AG20443 (cell line): ENCODE measurements around the gene NOS1AP.

Experiments
- DNase-seq: peaks from one replicate; pipeline ENCODE4 v3.0.0; 2012; ENCODE audit warnings: low spot score, mixed read lengths

NOS1AP gene

DNA sequence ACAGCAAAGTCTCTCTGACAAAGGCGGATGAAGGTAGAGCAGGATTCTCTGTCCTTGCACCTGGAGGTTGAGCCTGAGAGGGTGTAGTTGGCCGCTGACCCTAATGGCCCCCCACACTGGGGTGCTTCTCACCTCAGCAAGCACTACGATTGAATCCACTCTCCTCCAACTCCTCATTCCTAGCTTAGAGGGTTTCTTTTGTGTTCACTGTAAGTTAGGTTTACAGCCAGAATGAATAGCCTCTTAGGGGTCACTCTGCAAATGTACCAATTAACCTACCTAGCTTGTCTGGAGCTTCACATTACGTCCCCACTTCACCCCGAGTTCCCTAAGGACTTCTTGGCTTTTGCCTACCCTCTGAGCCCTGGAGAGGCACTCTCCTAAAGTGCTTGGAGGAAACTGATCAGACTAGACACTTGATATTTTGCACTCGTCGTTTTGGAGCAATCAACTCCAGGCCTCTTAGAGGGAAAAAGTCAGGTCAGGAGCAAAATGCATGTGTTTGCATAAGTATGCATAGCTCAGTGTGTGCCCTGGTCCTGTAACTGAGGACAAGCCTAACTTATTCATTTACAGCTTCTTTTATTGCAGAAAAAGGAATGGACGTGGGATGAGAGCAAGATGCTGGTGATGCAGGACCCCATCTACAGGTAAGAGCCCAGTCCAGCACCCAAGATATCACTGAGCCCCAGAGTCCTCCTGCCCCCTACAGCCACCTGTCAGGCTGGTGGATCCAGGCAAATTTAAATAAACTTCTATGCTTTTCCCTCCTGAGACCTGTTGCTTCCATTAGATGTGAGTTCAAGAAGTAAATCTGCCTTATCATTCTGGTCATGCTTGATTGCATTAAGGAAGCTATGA, 230.8 kb downstream of the NOS1AP start:
- no peak for DNase-seq

DNA sequence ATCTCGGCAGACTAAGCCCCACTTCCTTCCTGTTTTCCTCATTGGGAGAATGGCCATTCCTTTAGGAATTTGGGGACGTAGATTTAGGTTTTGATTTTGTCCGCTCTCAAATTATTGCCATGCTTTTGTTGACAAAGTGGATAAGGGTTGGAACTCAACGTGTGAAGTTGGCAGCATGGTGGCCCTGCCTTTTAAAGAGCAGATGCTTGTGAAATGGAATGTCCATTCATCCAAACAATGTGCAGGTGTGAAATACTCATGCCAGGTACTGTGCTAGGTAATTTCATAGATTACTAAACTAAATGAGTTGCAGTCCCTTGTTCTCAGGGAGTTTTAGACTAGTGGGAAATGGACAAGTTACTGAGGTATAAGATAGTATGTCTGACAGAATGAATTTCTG, 232.2 kb downstream of the NOS1AP start:
- no peak for DNase-seq

DNA sequence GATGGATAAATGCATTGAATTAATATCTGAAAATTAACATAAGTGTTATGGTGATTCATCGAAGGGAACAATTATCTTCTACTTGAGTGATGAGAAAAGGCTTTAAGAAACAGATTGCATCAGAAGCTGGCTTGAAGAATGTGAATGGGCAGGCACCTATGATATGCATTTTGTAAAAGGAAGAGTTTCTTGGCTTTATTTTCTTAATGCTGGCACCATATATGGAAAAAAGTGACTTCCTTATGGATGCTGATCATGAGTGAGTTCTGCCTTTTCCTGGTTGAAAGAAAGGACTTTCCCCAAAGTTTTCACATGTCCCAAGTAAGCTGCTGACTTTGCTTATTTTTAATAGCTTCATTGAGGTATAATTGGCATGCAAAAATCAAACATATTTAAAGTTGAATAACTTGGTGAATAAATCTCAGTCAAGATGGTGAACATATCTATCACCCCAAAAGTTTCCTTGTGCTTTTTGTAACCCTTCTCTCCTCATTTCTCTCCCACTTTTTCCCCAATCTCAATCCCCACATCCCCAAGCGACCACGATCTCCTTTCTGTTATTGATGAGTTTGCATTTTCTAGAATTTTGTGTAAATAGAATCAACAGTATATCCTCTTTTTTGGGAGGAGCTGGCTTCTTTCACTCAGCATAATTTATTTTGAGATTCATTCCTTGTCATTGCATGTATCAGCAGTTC, 233.0 kb downstream of the NOS1AP start:
- DNase-seq: no peak

DNA sequence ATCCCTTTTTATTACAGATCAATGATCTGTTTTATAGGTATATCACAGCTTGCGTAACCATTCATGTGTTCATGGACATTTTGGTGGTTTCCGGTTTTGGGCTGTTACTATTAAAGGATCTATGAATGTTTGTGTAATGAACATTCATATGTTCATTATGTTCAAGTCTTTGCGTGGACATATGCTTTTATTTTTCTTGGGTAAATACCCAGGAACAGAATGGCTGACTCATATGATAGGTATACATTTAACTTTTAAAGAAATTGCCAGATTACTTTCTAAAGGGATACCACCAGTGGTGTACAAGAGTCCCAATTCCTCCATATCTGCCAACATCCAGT, 233.5 kb downstream of the NOS1AP start:
- no peak for DNase-seq

DNA sequence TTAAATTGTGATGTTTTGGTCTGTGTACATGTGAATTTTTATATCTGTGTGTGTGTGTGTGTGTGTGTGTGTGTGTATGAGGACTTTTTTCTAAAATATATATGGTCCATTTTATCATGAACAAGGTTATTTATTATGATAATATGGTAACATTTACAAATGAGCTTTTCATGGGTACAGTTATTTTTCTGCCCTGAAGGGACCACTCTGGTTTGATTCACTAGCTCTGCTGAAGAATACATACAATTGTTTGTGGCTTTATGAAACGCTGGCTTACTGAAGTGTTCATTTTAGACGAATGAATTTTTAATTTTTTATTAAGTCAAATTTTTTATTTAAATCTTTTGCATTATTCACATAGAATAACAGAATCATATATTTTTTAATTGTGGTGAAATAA, 235.2 kb downstream of the NOS1AP start:
- DNase-seq: no peak

DNA sequence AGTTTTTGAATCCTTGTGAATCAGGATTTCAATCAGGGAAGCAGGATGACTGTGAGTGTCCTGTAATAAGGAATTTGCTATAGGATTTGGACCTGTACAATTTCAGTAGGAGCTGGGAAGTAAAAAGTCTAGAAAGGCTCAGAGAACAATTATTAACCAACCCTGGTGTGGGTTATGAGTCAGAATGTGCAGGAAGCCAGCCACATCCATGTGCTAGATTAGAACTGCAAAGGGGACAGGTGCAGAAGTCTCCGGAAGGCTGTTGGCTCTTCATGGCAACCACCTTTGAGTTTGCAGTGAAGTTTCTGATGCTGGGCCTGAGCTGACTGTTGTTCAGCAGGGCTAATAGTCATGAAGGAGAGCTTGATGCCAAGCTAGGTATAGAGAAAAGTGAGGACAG, 236.5 kb downstream of the NOS1AP start:
- DNase-seq: no peak

DNA sequence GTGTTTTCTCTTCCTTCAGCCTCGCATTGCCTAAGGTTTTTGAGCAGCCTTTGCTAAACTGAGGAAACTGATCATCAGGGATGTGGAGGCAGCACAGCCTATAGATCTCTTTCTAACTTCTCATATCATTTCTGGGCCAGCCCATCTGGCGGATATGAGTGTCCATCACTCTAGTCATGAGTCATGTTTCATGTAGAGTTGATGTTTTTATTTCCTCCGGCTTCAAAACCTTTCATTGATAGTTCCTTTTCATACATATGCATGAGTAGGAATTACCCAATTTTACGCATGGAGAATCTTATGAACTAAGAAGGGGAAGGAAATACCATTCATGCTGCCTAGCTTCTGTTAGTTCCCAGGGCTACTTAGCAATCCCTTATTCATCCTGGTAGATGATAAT, 240.8 kb downstream of the NOS1AP start:
- DNase-seq: no peak

DNA sequence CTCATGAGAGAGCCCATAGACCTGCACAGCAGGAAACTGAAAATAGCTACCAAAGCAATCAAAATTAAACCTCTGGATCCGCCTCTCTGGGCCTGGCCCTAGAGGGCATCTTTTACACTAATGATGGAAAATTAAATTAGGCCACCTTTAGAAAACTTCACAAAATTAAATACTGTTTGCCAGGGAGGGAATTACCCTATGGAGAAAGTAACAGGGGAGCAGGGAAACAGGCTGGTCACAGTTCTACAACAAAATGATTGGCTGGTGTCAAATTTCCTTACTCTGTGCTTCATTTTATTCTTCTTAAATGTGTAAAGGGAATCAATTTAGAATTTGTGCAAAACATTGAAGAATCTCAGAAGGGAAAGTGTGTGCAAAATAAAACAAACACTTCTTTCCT, 244.7 kb downstream of the NOS1AP start:
- no peak for DNase-seq

DNA sequence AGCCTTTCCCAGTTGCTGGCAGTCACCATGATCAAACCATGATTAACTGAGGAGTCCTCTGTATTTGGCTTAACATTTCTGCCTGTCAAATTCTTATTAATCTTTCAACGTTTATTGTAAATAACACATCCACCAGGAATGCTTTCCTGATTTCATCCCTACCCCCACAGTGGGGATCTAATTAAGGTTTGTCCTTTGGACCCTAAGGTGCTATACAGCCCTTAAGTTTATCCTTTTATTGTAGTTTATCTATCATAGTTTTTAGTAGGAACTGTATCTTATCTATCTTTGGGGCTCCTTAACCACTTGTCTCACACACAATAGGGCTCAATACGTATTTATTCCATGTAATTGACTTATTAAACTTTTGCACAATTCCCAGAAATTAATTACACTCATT, 246.2 kb downstream of the NOS1AP start:
- no peak for DNase-seq

DNA sequence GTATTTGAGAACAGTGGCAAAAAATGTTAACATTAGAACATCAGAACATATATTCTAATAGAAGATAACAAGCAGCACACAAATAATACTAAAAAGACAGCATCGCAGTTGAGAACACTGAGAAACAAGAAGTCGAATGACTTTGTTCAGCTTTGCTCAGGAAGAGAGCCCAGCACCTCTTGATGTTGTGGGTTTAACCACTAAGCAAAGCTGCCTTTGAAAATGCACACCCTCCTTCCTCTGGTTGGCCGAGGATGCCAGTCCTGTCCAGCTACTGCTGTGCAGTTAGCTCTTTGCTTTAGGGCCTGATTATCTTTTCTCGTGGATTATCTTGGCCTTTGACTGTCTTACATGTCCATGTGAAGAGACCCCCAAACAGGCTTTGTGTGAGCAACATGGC, 246.7 kb downstream of the NOS1AP start:
- DNase-seq: no peak

DNA sequence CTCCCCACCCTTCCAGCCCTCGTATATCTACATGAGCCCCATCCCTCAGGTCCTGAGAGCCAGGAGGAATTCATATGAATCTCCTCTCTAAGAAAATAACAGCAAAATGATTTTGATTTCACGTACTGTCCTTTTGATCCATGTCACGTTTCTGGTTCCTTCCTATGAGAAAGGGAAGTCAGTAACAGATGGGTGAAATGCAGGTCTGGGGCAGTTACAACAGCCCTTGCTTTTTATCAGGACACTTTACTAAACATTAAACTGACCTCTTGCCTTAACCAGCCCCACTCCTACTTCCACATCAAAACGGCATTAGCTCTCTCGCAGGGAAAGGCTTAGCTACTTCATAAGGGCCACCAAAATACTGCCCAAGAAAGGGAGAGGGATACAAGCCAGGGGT, 248.1 kb downstream of the NOS1AP start:
- DNase-seq: no peak

DNA sequence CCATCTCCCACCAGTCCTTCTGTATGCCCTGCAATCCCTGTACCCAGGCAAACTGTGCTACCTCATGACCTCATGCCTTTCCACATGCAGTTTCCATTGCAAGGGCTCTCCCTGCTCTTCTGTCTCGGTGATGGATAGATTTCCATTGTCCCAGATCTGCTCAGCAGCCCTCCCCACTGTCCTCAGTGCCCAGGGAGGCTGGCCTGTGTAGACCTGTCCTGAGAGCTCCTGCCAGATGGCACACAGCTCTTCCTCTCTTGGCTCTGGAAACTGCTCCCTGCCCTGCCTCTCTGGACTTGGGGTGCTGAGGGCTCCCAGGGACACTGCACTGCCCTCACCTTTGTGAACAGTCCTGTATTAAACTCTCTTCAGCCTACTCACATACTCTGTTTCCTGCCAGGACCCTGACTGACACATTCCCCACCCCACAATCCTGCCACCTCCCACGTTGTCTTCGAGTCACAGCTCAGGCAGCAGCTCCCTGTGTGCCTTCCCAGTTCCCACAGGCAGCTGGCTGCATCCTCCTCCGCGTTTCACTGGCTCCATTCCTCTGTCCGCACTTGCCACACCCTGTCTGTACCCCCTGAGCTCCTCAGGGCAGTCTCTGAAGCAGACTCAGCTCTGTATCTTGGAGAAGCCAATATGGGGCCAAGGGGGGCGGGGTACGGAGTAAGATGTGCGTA, 250.1 kb downstream of the NOS1AP start:
- DNase-seq: peak; percentile 27

DNA sequence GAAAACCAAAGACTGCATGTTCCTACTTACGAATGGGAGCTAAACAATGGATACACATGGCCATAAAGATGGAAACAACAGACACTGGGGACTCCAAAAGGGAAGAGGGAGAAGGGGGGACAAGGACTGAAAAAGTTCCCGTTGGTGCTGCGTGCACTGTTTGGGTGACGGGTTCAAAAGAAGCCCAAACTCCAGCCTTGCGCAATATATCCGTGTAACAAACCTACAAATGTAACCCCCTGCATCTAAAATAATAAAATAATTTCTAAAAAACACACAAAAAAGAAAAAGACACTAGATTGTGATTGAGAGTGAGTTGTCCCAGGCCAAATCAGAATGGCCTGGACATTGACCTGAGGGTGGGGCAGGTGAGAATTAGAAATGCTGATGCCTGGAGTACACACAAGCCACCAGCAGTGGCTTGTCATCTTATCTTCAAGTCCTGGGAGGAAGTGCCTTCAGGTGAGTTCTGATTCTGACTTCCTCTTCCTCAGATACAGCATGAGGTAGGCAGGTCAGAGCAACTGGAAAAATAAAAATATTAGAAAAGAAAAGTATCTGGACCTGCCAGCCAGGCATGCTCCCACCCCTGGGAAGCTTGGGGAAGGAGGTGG, 252.4 kb downstream of the NOS1AP start:
- no peak for DNase-seq

DNA sequence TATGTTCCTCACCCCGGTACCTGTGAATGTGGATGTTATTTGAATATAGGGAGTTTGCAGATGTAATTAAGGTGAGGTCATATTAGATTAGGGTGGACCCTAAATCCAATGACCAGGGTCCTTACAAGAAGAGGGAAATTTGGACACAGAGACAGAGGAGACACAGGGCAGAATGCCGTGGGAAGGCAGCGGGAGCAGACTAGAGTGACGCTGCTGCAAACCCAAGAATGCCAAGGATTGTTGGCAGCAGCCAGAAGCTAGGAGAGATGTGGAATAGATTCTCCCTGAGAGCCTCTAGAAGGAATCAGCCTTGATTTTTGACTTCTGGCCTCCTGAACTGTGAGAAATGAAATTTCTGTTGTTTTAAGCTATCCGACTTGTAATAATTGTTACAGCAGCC, 253.5 kb downstream of the NOS1AP start:
- no peak for DNase-seq

DNA sequence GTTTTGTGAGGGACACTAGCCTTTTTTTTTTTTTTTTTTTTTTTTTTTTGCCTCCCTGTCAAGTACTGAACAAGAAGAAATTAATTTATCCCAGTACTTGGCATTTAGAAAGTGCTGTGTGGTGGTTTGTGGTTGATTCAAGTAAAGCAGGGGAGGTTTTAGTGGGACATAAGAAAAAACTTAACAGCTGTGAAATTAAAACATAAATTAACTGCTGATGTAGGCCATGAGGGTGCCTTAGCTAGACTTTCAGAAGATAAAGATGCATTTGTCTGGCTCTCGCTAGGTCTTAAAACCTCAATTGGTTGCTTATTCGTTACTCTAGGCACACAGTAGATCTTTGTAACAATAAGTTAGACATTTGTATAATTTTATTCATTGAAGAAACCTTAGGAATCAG, 254.9 kb downstream of the NOS1AP start:
- DNase-seq: no peak

DNA sequence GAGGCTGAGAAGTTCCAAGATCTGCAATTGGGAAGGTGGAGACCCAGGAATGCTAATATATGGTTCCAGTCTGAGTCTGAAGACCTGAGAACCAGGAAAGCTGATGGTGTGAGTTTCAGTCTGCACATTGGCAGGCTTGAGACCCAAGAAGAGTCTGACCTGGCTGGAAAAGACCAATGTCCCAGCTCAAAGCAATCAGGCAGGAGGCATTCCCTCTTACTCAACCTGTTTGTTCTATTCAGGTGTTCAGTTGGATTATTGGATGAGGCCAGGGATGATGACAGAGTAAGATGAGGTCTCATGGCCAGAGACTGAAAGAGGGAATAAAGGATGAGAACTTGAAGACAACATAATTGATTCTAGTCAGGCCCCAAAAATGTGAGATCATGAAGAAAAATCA, 257.1 kb downstream of the NOS1AP start:
- no peak for DNase-seq

DNA sequence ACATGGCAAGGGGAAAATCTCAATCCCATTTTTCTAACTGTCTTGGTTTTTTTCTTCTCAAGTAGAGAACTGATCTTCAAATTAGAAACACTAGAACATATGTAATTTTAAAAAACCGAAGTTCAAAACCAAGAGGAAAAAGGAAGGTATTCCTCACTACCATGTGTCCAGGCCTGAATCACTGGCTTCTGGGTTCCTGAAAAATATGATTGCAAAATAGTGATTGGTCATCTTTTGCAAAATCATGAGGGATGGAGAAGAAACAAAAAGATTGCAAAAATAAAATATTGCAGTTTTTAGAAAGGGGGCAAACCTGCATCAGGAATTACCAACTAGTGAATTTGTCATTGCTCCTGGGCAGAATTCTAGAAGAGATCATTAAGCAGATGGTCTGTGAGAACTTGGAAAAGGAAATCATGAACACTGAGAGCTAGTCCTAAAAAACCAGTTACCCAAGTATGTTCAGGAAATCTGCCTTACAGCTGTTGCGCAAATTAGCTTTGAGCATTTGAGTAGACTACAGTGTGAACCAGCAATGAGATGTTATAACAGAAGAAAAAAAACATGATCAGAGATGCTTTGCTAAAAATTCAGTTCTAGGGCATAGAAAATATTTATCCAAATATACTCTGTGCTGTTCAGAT, 257.8 kb downstream of the NOS1AP start:
- no peak for DNase-seq

DNA sequence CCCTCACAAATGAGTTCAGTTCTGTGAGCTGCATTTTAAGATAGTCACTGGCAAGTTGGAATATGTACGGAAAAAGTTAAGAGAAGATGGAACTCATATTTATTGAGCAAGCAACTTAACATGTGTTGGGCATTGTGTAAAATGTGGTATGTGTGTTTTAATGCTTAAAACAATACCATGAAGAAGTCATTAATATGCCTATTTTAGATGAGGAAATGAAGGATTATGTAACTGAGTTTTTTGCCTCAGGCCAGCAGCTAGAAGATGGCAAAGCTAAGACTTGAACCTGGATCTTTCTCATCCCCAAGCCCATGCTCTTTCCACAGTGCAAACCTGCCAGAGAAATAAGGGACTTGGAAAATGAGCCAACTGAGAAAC, 258.3 kb downstream of the NOS1AP start:
- no peak for DNase-seq

DNA sequence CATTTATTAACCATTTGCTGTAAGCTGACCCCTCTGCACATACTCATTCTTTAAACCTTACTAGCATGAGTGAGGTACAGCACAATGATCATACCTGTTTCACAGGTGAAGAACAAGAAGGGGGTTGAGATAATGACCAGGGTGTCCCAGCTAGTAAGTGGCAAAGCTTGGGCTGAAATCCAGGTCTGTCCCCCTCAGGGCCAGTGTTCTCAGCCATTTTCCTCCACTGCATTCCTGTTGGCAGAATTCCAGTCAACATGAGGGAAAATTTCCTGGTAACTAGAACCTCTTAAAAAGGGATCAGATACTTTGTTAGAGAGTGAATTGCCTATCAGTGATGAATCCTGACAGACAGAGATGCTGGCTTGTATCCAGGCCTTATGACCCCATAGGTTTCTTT, 259.0 kb downstream of the NOS1AP start:
- DNase-seq: no peak

DNA sequence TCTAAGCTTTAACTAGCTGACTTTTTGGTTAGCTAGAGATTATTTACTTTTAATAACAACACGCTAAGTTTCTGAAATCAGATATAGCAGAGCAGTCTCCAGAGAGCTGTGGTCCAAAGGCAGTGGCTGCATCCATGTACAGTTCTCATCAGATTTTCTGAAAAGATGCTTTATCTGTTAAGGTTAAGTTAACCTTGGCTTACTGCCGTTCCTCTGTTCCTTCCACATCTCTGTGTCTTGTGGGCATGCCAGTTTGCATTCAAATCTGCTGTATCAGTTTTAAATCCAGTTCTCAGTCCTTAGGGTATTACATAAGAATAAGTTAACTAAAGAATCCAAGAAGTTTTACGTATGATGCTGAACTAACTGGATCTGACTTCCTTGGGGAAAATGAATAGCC, 260.3 kb downstream of the NOS1AP start:
- no peak for DNase-seq

DNA sequence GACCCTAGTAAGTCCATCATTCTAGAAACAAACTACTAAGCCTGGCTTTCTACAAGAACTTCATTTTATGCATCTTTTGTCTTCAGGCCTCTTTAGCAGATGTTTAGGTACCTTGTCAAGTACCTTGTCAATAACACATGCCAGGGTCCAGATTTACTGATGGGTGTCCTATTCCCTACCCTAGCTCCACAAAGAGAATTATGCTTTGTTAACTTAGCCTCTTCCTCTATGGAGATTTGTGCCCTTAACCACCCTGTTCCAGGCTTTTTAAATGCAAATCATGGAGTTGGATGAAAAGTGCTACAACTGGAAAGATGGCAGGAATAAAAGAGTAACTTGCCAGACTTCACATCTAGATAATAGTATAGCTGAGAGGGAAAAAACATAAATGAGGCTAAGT, 264.5 kb downstream of the NOS1AP start:
- no peak for DNase-seq

DNA sequence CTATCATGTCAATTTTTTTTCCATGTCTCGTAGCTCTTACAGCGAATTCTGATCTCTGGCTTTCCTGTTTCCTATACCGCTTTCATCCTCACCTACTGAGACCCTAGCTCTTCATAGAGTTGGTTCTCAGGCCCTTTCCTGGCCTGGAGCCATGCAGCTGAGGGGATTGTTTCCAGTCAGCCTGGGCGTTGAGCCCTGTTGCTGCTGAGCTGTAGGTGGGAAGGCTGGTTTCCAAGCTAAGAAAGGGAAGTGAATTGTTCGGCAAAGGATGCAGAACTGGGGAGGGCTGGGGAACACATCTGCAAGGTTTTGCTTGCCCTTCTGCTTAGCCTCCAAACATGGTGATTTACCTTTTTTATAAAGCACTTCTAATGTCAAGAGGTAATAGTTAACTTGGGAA, 265.6 kb downstream of the NOS1AP start:
- DNase-seq: no peak
